HepG2 (cell line): ENCODE data around the gene SMURF1. TPM values are rescaled to one million over a fixed set of nuclear protein-coding genes. Genes with fewer than 3 reads are reported as not detected.

ENCODE experiments used
- GATAD2A ChIP-seq: IDR thresholded peaks from 2 replicates; pipeline ENCODE4 v1.6.1; 2016
- HMG20A ChIP-seq: IDR thresholded peaks from 2 replicates; pipeline ENCODE4 v1.6.1; 2016; ENCODE audit warnings: borderline replicate concordance
- HNRNPL ChIP-seq: fragments of 200-400 bp; formaldehyde crosslinking; IDR thresholded peaks from 2 replicates; pipeline ENCODE4 v1.6.1; 2017; ENCODE audit warnings: mild to moderate bottlenecking, low read depth, low read length
- ISX ChIP-seq: sonication (generic); formaldehyde crosslinking; conservative IDR thresholded peaks from 2 replicates; pipeline ENCODE4 v1.5.0; 2020; ENCODE audit warnings: missing genetic modification reagents
- LCORL ChIP-seq, 2 experiments: fragments of 450-650 bp in 1 of 2; sonication (generic) in 1 of 2; formaldehyde crosslinking in 1 of 2; IDR thresholded peaks; 2 replicates each; pipeline versions ENCODE4 v1.5.0 to v1.6.1; 2017 to 2020; ENCODE audit warnings: antibody characterized with exemption in 1 of 2, missing genetic modification reagents in 1 of 2
- MYC ChIP-seq: sonication (generic); formaldehyde crosslinking; IDR thresholded peaks from 2 replicates; pipeline ENCODE4 v1.9.0; 2021; ENCODE audit warnings: missing genetic modification reagents, borderline replicate concordance
- NR2F2 ChIP-seq: IDR thresholded peaks from 2 replicates; pipeline ENCODE4 v1.6.1; 2012; ENCODE audit warnings: low read depth, inconsistent platforms, borderline replicate concordance
- SP5 ChIP-seq: IDR thresholded peaks from 2 replicates; pipeline ENCODE4 v1.6.1; 2016; ENCODE audit warnings: low read depth, borderline replicate concordance
- SRY ChIP-seq: sonication (generic); formaldehyde crosslinking; IDR thresholded peaks from 2 replicates; pipeline ENCODE4 v1.8.0; 2022; ENCODE audit warnings: mild to moderate bottlenecking, missing genetic modification reagents
- YY1 ChIP-seq: IDR thresholded peaks from 2 replicates; pipeline ENCODE4 v1.6.1; 2011; ENCODE audit warnings: low read length, low read depth, moderate library complexity, mild to moderate bottlenecking; ENCODE audit not compliant: insufficient read depth, insufficient replicate concordance
- ZBTB7A ChIP-seq: sonication (generic); formaldehyde crosslinking; IDR thresholded peaks from 2 replicates; pipeline ENCODE4 v1.8.0; 2022; ENCODE audit warnings: mild to moderate bottlenecking, missing genetic modification reagents
- ZC3H13 ChIP-seq: sonication (generic); formaldehyde crosslinking; IDR thresholded peaks from 2 replicates; pipeline ENCODE4 v1.8.1; 2023; ENCODE audit warnings: mild to moderate bottlenecking, missing genetic modification reagents, moderate library complexity
- ZFP36L1 ChIP-seq: sonication (generic); formaldehyde crosslinking; IDR thresholded peaks from 2 replicates; pipeline ENCODE4 v1.8.0; 2022; ENCODE audit warnings: mild to moderate bottlenecking, missing genetic modification reagents, moderate library complexity
- ZMYM2 ChIP-seq: sonication (generic); formaldehyde crosslinking; IDR thresholded peaks from 2 replicates; pipeline ENCODE4 v1.8.0; 2022; ENCODE audit warnings: mild to moderate bottlenecking, missing genetic modification reagents
- ZNF235 ChIP-seq: sonication (generic); formaldehyde crosslinking; IDR thresholded peaks from 2 replicates; pipeline ENCODE4 v1.8.1; 2023; ENCODE audit warnings: mild to moderate bottlenecking, missing genetic modification reagents, borderline replicate concordance
- ZNF496 ChIP-seq: sonication (generic); formaldehyde crosslinking; IDR thresholded peaks from 2 replicates; pipeline ENCODE4 v1.8.1; 2023; ENCODE audit warnings: mild to moderate bottlenecking, moderate library complexity, missing genetic modification reagents; ENCODE audit not compliant: insufficient replicate concordance
- ZNF558 ChIP-seq: sonication (generic); formaldehyde crosslinking; IDR thresholded peaks from 2 replicates; pipeline ENCODE4 v1.9.0; 2022; ENCODE audit warnings: mild to moderate bottlenecking, missing genetic modification reagents, borderline replicate concordance
- ZNF569 ChIP-seq: sonication (generic); formaldehyde crosslinking; IDR thresholded peaks from 2 replicates; pipeline ENCODE4 v1.5.0; 2020; ENCODE audit warnings: mild to moderate bottlenecking, missing genetic modification reagents, moderate library complexity, borderline replicate concordance
- polyA plus RNA-seq, 8 experiments: library from polyadenylated mRNA; depleted of rRNA in 3 of 8; stranded (reverse) in 7 of 8; unstranded in 1 of 8; fragments of >200 nt; fragmentation: Illumina TruSeq in 4 of 8; extraction: Trizol in 4 of 8; gene quantifications; 2 replicates each; pipeline versions ENCODE4 v1.2.1 to v1.2.3, GENCODE V29; 2011 to 2016; ENCODE audit warnings: low read depth in 4 of 8, missing spikeins in 1 of 8, mixed read lengths in 1 of 8; ENCODE audit not compliant: insufficient read depth in 1 of 8
- total RNA-seq, 5 experiments: library from RNA; depleted of rRNA; stranded (reverse); fragments of >200 nt; fragmentation: Illumina TruSeq; extraction: Trizol; gene quantifications; 2 replicates each; pipeline ENCODE4 v1.2.3, GENCODE V29; 2016; ENCODE audit warnings: low read depth in 1 of 5
- TF ChIP-seq, protein P1 (sequence below): sonication (generic); formaldehyde crosslinking; conservative IDR thresholded peaks from 2 replicates; pipeline ENCODE4 v1.8.0; 2022; ENCODE audit warnings: mild to moderate bottlenecking, moderate library complexity, missing genetic modification reagents
- TF ChIP-seq, protein P2 (sequence below): sonication (generic); formaldehyde crosslinking; IDR thresholded peaks from 2 replicates; pipeline ENCODE4 v1.5.1; 2020; ENCODE audit warnings: missing genetic modification reagents, mild to moderate bottlenecking, borderline replicate concordance
- TF ChIP-seq, protein P3 (sequence below): sonication (generic); formaldehyde crosslinking; IDR thresholded peaks from 2 replicates; pipeline ENCODE4 v1.5.1; 2020; ENCODE audit warnings: mild to moderate bottlenecking, moderate library complexity, missing genetic modification reagents
- TF ChIP-seq, protein P4 (sequence below): sonication (generic); formaldehyde crosslinking; IDR thresholded peaks from 2 replicates; pipeline ENCODE4 v1.5.1; 2020; ENCODE audit warnings: missing genetic modification reagents, mild to moderate bottlenecking, borderline replicate concordance

SMURF1 gene
- total and polyA plus RNA-seq, 2 of the 13 experiments (the other 11 are each of a cell fraction or from before 2014, with no cell fraction given), result 8.3 to 11.1 TPM

DNA sequence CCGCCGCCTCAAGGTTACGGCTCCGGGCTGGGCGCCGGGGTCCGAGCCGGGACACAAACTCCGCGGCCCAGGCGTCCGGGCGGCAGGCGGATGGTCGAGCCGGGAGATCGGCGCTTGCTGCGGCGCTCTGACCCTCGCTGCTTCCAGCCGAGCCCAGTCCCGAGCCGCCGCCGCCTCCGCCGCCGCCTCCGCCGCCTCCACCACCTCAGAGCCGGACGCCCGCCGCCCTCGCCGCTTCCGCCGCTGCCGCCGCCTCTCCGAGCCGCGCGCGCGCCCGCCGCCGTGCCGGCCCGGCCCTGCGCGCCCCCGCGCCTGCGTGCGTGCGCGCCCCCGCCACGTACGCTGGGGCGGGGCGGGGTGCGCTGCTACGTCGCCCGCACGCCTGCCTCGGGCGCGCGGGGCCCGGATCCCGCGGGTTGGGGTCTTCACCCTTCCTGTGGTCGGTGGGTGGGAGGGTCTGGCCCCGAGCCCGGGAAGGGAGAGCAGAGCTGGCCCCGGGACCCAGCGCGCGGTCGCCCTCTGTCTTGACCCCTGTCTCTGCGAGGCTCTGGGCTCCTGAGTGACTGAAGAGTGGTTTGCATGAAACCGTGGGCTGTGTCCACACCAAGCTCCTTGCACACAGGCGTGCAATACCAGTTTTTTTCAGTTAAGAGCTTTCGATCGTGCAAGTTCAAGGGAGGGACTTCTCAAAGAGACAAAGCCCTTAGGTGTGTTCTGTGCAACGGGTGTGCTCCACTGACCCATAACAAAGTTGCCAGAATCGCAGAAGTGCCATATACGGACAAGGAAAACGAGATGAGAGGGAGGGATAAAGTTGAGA, at the start of gene SMURF1 (continued):
- TF ChIP-seq, protein P1, sequence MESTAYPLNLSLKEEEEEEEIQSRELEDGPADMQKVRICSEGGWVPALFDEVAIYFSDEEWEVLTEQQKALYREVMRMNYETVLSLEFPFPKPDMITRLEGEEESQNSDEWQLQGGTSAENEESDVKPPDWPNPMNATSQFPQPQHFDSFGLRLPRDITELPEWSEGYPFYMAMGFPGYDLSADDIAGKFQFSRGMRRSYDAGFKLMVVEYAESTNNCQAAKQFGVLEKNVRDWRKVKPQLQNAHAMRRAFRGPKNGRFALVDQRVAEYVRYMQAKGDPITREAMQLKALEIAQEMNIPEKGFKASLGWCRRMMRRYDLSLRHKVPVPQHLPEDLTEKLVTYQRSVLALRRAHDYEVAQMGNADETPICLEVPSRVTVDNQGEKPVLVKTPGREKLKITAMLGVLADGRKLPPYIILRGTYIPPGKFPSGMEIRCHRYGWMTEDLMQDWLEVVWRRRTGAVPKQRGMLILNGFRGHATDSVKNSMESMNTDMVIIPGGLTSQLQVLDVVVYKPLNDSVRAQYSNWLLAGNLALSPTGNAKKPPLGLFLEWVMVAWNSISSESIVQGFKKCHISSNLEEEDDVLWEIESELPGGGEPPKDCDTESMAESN (CRISPR knock-in tag), result no peak
- TF ChIP-seq ZBTB7A (CRISPR knock-in tag) (peak; percentile 81), GATAD2A (0 out of 2 replicates have a peak, but pooled peaks have one; percentile 10), LCORL (IDR thresholded peaks at IDR 0.05) (no peak), LCORL (CRISPR knock-in tag; IDR thresholded peaks at IDR 0.05) (no peak), ISX (CRISPR knock-in tag) (no peak), ZC3H13 (CRISPR knock-in tag) (0 out of 2 replicates have a peak, but pooled peaks have one; percentile 72), MYC (peak; percentile 49; the same call in 1 of the 2 replicates), ZNF569 (no peak), ZNF496 (CRISPR knock-in tag) (no peak), SRY (CRISPR knock-in tag) (0 out of 2 replicates have a peak, but pooled peaks have one; percentile 68), HNRNPL (no peak), ZFP36L1 (no peak), ZMYM2 (CRISPR knock-in tag) (no peak), ZNF558 (CRISPR knock-in tag) (no peak), HMG20A (CRISPR knock-in tag) (0 out of 2 replicates have a peak, but pooled peaks have one; percentile 22), ZNF235 (CRISPR knock-in tag) (peak; percentile 61; the same call in 1 of the 2 replicates), YY1 (no peak), SP5 (CRISPR knock-in tag) (no peak), NR2F2 (peak; percentile 13; the same call in 1 of the 2 replicates)
- TF ChIP-seq, protein P2, sequence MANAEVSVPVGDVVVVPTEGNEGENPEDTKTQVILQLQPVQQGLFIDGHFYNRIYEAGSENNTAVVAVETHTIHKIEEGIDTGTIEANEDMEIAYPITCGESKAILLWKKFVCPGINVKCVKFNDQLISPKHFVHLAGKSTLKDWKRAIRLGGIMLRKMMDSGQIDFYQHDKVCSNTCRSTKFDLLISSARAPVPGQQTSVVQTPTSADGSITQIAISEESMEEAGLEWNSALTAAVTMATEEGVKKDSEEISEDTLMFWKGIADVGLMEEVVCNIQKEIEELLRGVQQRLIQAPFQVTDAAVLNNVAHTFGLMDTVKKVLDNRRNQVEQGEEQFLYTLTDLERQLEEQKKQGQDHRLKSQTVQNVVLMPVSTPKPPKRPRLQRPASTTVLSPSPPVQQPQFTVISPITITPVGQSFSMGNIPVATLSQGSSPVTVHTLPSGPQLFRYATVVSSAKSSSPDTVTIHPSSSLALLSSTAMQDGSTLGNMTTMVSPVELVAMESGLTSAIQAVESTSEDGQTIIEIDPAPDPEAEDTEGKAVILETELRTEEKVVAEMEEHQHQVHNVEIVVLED (CRISPR knock-in tag), result peak; percentile 93
- TF ChIP-seq, protein P3, sequence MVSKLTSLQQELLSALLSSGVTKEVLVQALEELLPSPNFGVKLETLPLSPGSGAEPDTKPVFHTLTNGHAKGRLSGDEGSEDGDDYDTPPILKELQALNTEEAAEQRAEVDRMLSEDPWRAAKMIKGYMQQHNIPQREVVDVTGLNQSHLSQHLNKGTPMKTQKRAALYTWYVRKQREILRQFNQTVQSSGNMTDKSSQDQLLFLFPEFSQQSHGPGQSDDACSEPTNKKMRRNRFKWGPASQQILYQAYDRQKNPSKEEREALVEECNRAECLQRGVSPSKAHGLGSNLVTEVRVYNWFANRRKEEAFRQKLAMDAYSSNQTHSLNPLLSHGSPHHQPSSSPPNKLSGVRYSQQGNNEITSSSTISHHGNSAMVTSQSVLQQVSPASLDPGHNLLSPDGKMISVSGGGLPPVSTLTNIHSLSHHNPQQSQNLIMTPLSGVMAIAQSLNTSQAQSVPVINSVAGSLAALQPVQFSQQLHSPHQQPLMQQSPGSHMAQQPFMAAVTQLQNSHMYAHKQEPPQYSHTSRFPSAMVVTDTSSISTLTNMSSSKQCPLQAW (CRISPR knock-in tag), result peak; percentile 37; the same call in 1 of the 2 replicates
- TF ChIP-seq, protein P4, sequence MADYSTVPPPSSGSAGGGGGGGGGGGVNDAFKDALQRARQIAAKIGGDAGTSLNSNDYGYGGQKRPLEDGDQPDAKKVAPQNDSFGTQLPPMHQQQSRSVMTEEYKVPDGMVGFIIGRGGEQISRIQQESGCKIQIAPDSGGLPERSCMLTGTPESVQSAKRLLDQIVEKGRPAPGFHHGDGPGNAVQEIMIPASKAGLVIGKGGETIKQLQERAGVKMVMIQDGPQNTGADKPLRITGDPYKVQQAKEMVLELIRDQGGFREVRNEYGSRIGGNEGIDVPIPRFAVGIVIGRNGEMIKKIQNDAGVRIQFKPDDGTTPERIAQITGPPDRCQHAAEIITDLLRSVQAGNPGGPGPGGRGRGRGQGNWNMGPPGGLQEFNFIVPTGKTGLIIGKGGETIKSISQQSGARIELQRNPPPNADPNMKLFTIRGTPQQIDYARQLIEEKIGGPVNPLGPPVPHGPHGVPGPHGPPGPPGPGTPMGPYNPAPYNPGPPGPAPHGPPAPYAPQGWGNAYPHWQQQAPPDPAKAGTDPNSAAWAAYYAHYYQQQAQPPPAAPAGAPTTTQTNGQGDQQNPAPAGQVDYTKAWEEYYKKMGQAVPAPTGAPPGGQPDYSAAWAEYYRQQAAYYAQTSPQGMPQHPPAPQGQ (CRISPR knock-in tag), result no peak
